GM12878 (cell line): ENCODE data around the gene JAKMIP1. TPM values are rescaled to one million over a fixed set of nuclear protein-coding genes. Genes with fewer than 3 reads are reported as not detected.

ENCODE experiments used
- ATAC-seq: fragments of 200-7000 bp; cut with Tn5 transposase; 3 replicates; pipeline ENCODE4 v1.9.1; 2020; ENCODE audit warnings: mild to moderate bottlenecking, moderate library complexity
- BruUV-seq: library from RNA; stranded (reverse); fragments of 400-500 nt; replicated peaks from 2 replicates; lab custom pipeline; 2021; lab: Mats Ljungman, UMichigan
- CTCF ChIA-PET: fragments of 300-600 bp; sonication (Branson Sonifier 250); formaldehyde crosslinking; extraction: SDS; loops from one replicate; lab custom pipeline; 2021; ENCODE audit warnings: inconsistent platforms; lab: Yijun Ruan, JAX
- POLR2A ChIA-PET: fragments of 350-600 bp; formaldehyde crosslinking; extraction: SDS; loops from one replicate; lab custom pipeline; 2021; ENCODE audit warnings: inconsistent platforms; lab: Charles Lee
- RAD21 ChIA-PET: fragments of 300-600 bp; sonication (Branson Sonifier 250); formaldehyde crosslinking; loops from one replicate; lab custom pipeline; 2023; ENCODE audit warnings: antibody characterized with exemption; ENCODE audit not compliant: unreplicated experiment; lab: Charles Lee
- SMC1A ChIA-PET: fragments of 300-600 bp; sonication (Branson Sonifier 250); formaldehyde crosslinking; loops from one replicate; lab custom pipeline; 2023; ENCODE audit not compliant: unreplicated experiment, uncharacterized antibody; lab: Charles Lee
- DNase-seq: peaks from one replicate; pipeline ENCODE4 v3.0.0-alpha.2; 2011; ENCODE audit warnings: low read depth, low spot score
- FAIRE-seq: peaks from 3 replicates; lab custom pipeline; 2011; peaks lifted over from hg19 to GRCh38; lab: Jason Lieb, UNC
- H2AFZ ChIP-seq: 2 replicates; pipeline ENCODE4 v1.6.0; 2011; ENCODE audit warnings: low read depth, low read length, control low read depth; ENCODE audit not compliant: control insufficient read depth
- H3K27ac ChIP-seq: 2 replicates; pipeline ENCODE4 v1.5.1; 2011; ENCODE audit warnings: control low read depth; ENCODE audit not compliant: control insufficient read depth, insufficient read depth
- H3K27me3 ChIP-seq, 2 experiments: replicated peaks in 1 of 2; 2 replicates each; pipeline versions ENCODE4 v1.6.0 to v1.6.1; 2011; ENCODE audit warnings: low read length in 1 of 2; ENCODE audit not compliant: control insufficient read depth in 2 of 2, insufficient read depth in 2 of 2
- H3K36me3 ChIP-seq, 2 experiments: 2 replicates each; pipeline ENCODE4 v1.5.1; 2011; ENCODE audit warnings: low read length in 1 of 2; ENCODE audit not compliant: control insufficient read depth in 2 of 2, insufficient read depth in 2 of 2
- H3K4me1 ChIP-seq: 2 replicates; pipeline ENCODE4 v1.6.1; 2011; ENCODE audit warnings: mild to moderate bottlenecking, low read length, moderate library complexity, mixed read lengths; ENCODE audit not compliant: control insufficient read depth, insufficient read depth
- H3K4me2 ChIP-seq: 2 replicates; pipeline ENCODE4 v1.6.0; 2011; ENCODE audit warnings: control low read depth; ENCODE audit not compliant: control insufficient read depth, insufficient read depth
- H3K4me3 ChIP-seq: fragments of 200-600 bp; sonication (generic); 2 replicates; pipeline ENCODE4 v1.5.1; 2016
- H3K79me2 ChIP-seq: 2 replicates; pipeline ENCODE4 v1.6.0; 2011; ENCODE audit warnings: low read length; ENCODE audit not compliant: control insufficient read depth, insufficient read depth
- H3K9ac ChIP-seq: 2 replicates; pipeline ENCODE4 v1.8.0; 2011; ENCODE audit warnings: low read length, control low read depth, mixed read lengths; ENCODE audit not compliant: control insufficient read depth, insufficient read depth
- H3K9me3 ChIP-seq: replicated peaks from 3 replicates; pipeline ENCODE4 v1.5.1; 2011; ENCODE audit warnings: mild to moderate bottlenecking, low read length; ENCODE audit not compliant: control insufficient read depth, insufficient read depth
- H4K20me1 ChIP-seq: 2 replicates; pipeline ENCODE4 v1.6.0; 2011; ENCODE audit not compliant: control insufficient read depth, insufficient read depth
- WGBS: methylation state at CpG from one replicate; pipeline ENCODE4 v1.1.6; 2016; ENCODE audit warnings: low lambda C conversion rate; ENCODE audit not compliant: insufficient replicate concordance, insufficient coverage; ENCODE audit errors: missing lambda C conversion rate; 5-methylcytosine and 5-hydroxymethylcytosine counted together
- in situ Hi-C: fragments of 300-500 bp; cut with MboI; formaldehyde crosslinking; loops from 9 replicates; pipeline ENCODE4 v1.14.3; 2018; ENCODE audit warnings: mixed read lengths
- intact Hi-C: fragments of 100-400 bp; cut with micrococcal nuclease; formaldehyde crosslinking; loops from one replicate; pipeline ENCODE4 v1.14.2; 2022; ENCODE audit not compliant: unreplicated experiment
- polyA plus RNA-seq, 11 experiments: library from polyadenylated mRNA; depleted of rRNA in 4 of 11; unstranded in 6 of 11; stranded (reverse) in 5 of 11; fragments of >200 nt; fragmentation: Nextera tagmentation in 4 of 11; fragmentation: Illumina TruSeq in 1 of 11; extraction: Ambion mirVana in 4 of 11; extraction: Trizol in 1 of 11; gene quantifications; 1 replicate in 1 of 11; 2 replicates in 10 of 11; pipeline versions ENCODE4 v1.2.1 to v1.2.3, GENCODE V29; 2011 to 2016; ENCODE audit warnings: inconsistent platforms in 2 of 11, missing spikeins in 2 of 11, low read depth in 1 of 11
- total RNA-seq, 4 experiments: library from RNA; depleted of rRNA in 3 of 4; stranded (reverse); fragments of >200 nt in 3 of 4; fragmentation: Illumina TruSeq in 1 of 4; extraction: Trizol in 1 of 4; gene quantifications; 2 replicates each; pipeline versions ENCODE4 v1.2.1 to v1.2.3, GENCODE V29; 2013 to 2021
- TF ChIP-seq, protein P1 (sequence below): IDR thresholded peaks from 2 replicates; pipeline ENCODE4 v1.6.1; 2012; ENCODE audit warnings: improper control_type of control experiment, low read depth, low read length; ENCODE audit not compliant: insufficient replicate concordance

Gene JAKMIP1
- total and polyA plus RNA-seq, 10 of the 15 experiments (the other 5 are each of a cell fraction or from before 2014, with no cell fraction given): 0.52 to 16.7 (median 12.3) TPM

DNA sequence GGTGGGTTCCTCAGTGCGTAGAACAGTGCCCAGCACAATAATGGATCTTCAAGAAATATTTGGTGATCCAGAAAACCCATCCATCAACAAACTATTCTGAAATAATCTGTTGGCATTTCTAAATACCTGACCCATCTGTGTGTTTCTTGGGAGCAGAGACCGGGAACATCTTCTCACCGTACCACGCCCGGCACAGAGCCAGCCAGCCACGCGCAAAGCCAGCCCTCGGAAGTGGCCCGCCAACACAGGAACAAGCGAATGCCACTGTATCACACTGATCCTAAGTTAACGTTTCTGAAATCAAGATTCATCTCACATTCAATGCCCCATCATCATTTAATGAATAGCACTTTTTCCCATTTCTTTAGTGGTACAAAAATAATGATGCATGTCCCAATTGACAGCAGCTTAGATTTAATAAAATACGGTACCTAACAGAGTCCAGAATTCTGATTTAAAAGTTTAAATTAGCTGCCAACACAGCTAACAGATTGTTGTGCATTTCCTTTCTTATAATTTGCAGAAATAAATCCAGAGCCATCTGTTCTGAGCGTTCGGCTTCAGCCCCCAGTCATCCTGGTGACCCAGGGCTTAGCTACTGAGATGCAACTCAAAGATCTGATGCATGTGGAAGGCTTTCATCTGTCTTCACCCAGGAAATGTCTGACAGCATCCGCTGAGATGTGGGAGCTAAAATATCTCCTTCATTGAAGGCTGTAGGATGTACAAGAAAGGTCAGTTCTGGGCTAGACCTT lies 44.2 kb downstream of the JAKMIP1 start:
- intact Hi-C loops (no loop called here), in situ Hi-C loops (no loop called here)
- no peak for FAIRE-seq
- no peak overlapping the region for H2AFZ ChIP-seq
- DNase-seq: no peak
- H3K27ac ChIP-seq: no peak overlapping the region
- H3K36me3 ChIP-seq: no peaks in the 10 kb centered on the region
- H4K20me1 ChIP-seq: no peaks in the 10 kb centered on the region
- no peaks in the 10 kb centered on the region for H3K9me3 ChIP-seq
- ChIA-PET RAD21 (no interaction called here), CTCF (interaction anchor here (0.8 to 3.2 kb wide), 2 partner anchors 10 to 94 kb away, joined by 3 to 16 read pairs; no protein-coding TSS in a partner anchor), SMC1A (interaction anchor here (0.6 to 2.0 kb wide), 6 partner anchors 9 to 292 kb away, joined by 3 to 6 read pairs (median 4); no protein-coding TSS in a partner anchor), POLR2A (interaction anchor here (1.2 kb wide), 1 partner anchor 24 kb away, joined by 4 read pairs; no protein-coding TSS in a partner anchor)
- no peak overlapping the region for H3K4me3 ChIP-seq
- TF ChIP-seq, protein P1, sequence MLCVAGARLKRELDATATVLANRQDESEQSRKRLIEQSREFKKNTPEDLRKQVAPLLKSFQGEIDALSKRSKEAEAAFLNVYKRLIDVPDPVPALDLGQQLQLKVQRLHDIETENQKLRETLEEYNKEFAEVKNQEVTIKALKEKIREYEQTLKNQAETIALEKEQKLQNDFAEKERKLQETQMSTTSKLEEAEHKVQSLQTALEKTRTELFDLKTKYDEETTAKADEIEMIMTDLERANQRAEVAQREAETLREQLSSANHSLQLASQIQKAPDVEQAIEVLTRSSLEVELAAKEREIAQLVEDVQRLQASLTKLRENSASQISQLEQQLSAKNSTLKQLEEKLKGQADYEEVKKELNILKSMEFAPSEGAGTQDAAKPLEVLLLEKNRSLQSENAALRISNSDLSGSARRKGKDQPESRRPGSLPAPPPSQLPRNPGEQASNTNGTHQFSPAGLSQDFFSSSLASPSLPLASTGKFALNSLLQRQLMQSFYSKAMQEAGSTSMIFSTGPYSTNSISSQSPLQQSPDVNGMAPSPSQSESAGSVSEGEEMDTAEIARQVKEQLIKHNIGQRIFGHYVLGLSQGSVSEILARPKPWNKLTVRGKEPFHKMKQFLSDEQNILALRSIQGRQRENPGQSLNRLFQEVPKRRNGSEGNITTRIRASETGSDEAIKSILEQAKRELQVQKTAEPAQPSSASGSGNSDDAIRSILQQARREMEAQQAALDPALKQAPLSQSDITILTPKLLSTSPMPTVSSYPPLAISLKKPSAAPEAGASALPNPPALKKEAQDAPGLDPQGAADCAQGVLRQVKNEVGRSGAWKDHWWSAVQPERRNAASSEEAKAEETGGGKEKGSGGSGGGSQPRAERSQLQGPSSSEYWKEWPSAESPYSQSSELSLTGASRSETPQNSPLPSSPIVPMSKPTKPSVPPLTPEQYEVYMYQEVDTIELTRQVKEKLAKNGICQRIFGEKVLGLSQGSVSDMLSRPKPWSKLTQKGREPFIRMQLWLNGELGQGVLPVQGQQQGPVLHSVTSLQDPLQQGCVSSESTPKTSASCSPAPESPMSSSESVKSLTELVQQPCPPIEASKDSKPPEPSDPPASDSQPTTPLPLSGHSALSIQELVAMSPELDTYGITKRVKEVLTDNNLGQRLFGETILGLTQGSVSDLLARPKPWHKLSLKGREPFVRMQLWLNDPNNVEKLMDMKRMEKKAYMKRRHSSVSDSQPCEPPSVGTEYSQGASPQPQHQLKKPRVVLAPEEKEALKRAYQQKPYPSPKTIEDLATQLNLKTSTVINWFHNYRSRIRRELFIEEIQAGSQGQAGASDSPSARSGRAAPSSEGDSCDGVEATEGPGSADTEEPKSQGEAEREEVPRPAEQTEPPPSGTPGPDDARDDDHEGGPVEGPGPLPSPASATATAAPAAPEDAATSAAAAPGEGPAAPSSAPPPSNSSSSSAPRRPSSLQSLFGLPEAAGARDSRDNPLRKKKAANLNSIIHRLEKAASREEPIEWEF: no peak
- ATAC-seq: no peak
- WGBS: 96% methylated on average over 15 of the region's 15 CpGs
- H3K9ac ChIP-seq: no peak overlapping the region
- no TSS peak for BruUV-seq
- no peak overlapping the region for H3K4me2 ChIP-seq
- H3K79me2 ChIP-seq: no peaks in the 10 kb centered on the region
- H3K4me1 ChIP-seq: peaks cover 21% of the 10 kb centered on the region
- H3K27me3 ChIP-seq: no peaks in the 10 kb centered on the region
